GM23338 (cell line): ENCODE results near the gene SYMPK. TPM values are rescaled to one million over a fixed set of nuclear protein-coding genes. Genes with fewer than 3 reads are reported as not detected.
"Not testable (repeated sequence)": the region's sequence is repeated elsewhere in the genome, so short reads cannot be mapped to it uniquely, and the experiment has no call there.

Experiments
- ATAC-seq: fragments of 200-7000 bp; cut with Tn5 transposase; 3 replicates; pipeline ENCODE4 v1.9.1; 2020
- DNase-seq: peaks from one replicate; pipeline ENCODE4 v3.0.0-alpha.2; 2015; ENCODE audit warnings: low spot score
- H2AFZ ChIP-seq: fragments of 200-600 bp; sonication (generic); 2 replicates; pipeline ENCODE4 v1.8.0; 2016; ENCODE audit warnings: antibody characterized with exemption, mild to moderate bottlenecking, moderate library complexity
- H3F3A ChIP-seq: fragments of 200-600 bp; sonication (generic); replicated peaks from 2 replicates; pipeline ENCODE4 v1.8.0; 2017; ENCODE audit warnings: antibody characterized with exemption, mixed run types, low read depth
- H3K27ac ChIP-seq: fragments of 200-600 bp; sonication (generic); 2 replicates; pipeline ENCODE4 v1.6.1; 2016; ENCODE audit warnings: low read depth
- H3K27me3 ChIP-seq: fragments of 200-600 bp; sonication (generic); 2 replicates; pipeline ENCODE4 v1.8.0; 2016; ENCODE audit warnings: mild to moderate bottlenecking, mixed run types, moderate library complexity; ENCODE audit not compliant: insufficient read depth
- H3K36me3 ChIP-seq: fragments of 200-600 bp; sonication (generic); 2 replicates; pipeline ENCODE4 v1.8.0; 2016; ENCODE audit warnings: mild to moderate bottlenecking; ENCODE audit not compliant: insufficient read depth
- H3K4me1 ChIP-seq: fragments of 200-600 bp; sonication (generic); 2 replicates; pipeline ENCODE4 v1.8.0; 2016; ENCODE audit warnings: mild to moderate bottlenecking, moderate library complexity; ENCODE audit not compliant: insufficient read depth
- H3K4me2 ChIP-seq: fragments of 200-600 bp; sonication (generic); 2 replicates; pipeline ENCODE4 v1.7.1; 2017; ENCODE audit warnings: mixed run types
- H3K4me3 ChIP-seq: fragments of 200-600 bp; sonication (generic); 2 replicates; pipeline ENCODE4 v1.6.1; 2016; ENCODE audit warnings: mixed run types
- H3K79me2 ChIP-seq: fragments of 200-600 bp; sonication (generic); replicated peaks from 2 replicates; pipeline ENCODE4 v1.8.0; 2017; ENCODE audit warnings: mild to moderate bottlenecking; ENCODE audit not compliant: insufficient read depth
- H3K9me2 ChIP-seq: fragments of 200-600 bp; sonication (generic); 2 replicates; pipeline ENCODE4 v1.8.0; 2017; ENCODE audit not compliant: insufficient read depth
- H4K20me1 ChIP-seq: fragments of 200-600 bp; sonication (generic); replicated peaks from 2 replicates; pipeline ENCODE4 v1.8.0; 2017; ENCODE audit warnings: mild to moderate bottlenecking; ENCODE audit not compliant: insufficient read depth
- H3K27ac Mint-ChIP-seq: 2 replicates; pipeline ENCODE4 v1.8.0; 2020; ENCODE audit warnings: inconsistent platforms, mild to moderate bottlenecking, moderate library complexity, mixed read lengths
- H3K27me3 Mint-ChIP-seq: 3 replicates; pipeline ENCODE4 v1.8.0; 2022; ENCODE audit warnings: low read depth, mild to moderate bottlenecking, moderate library complexity, mixed read lengths, inconsistent platforms; ENCODE audit not compliant: insufficient read depth, poor library complexity
- H3K36me3 Mint-ChIP-seq: 3 replicates; pipeline ENCODE4 v1.8.0; 2021; ENCODE audit warnings: low read depth, mild to moderate bottlenecking, inconsistent platforms, moderate library complexity, mixed read lengths
- H3K4me1 Mint-ChIP-seq: 3 replicates; pipeline ENCODE4 v1.8.0; 2020; ENCODE audit warnings: mild to moderate bottlenecking, inconsistent platforms, mixed read lengths
- H3K4me3 Mint-ChIP-seq: 3 replicates; pipeline ENCODE4 v1.8.0; 2021; ENCODE audit warnings: moderate library complexity, mild to moderate bottlenecking, inconsistent platforms, mixed read lengths
- H3K9me3 Mint-ChIP-seq: 3 replicates; pipeline ENCODE4 v1.8.0; 2020; ENCODE audit warnings: moderate library complexity, mild to moderate bottlenecking, inconsistent platforms, mixed read lengths
- ETS1 ChIP-seq: IDR thresholded peaks from 2 replicates; pipeline ENCODE4 v1.6.1; 2016; ENCODE audit warnings: antibody characterized with exemption
- EZH2 ChIP-seq: fragments of 200-600 bp; sonication (generic); IDR thresholded peaks from one replicate; pipeline ENCODE4 v1.8.0; 2017; ENCODE audit warnings: antibody characterized with exemption, mild to moderate bottlenecking, low read depth; ENCODE audit not compliant: unreplicated experiment
- JUNB ChIP-seq: IDR thresholded peaks from one replicate; pipeline ENCODE4 v1.6.1; 2016; ENCODE audit warnings: antibody characterized with exemption; ENCODE audit not compliant: unreplicated experiment
- ZNF462 ChIP-seq: fragments of 250-450 bp; sonication (Bioruptor Pico); IDR thresholded peaks from 2 replicates; pipeline ENCODE4 v1.5.0; 2020; ENCODE audit warnings: mild to moderate bottlenecking, moderate library complexity
- polyA plus RNA-seq: library from polyadenylated mRNA; unstranded; fragments of >200 nt; fragmentation: Nextera tagmentation; extraction: Ambion mirVana; gene quantifications from 2 replicates; pipeline ENCODE4 v1.2.1, GENCODE V29; 2016
- total RNA-seq: library from RNA; depleted of rRNA; stranded (reverse); fragments of >200 nt; shearing (Covaris generic); gene quantifications from 2 replicates; pipeline ENCODE4 v1.2.3, GENCODE V29; 2014

The SYMPK gene
- total and polyA plus RNA-seq, 2 experiments from 2014 or later: 36.8 to 82.1 TPM

GRCh38 chr19:45897261-45897812 is 34.4 kb upstream of the SYMPK start:
- Histone ChIP-seq H2AFZ (no peak overlapping the region), H3K27me3 (peaks cover 23% of the 10 kb centered on the region), H3K4me2 (no peak overlapping the region), H3F3A (peaks cover 12% of the 10 kb centered on the region; the same call in 1 of the 2 replicates), H3K4me3 (no peak overlapping the region), H3K27ac (no peak overlapping the region), H3K36me3 (no peaks in the 10 kb centered on the region), H3K79me2 (no peaks in the 10 kb centered on the region), H3K9me2 (no peaks in the 10 kb centered on the region), H4K20me1 (no peaks in the 10 kb centered on the region; the same call in none of the 2 replicates), H3K4me1 (peaks cover 10% of the 10 kb centered on the region; the same call in 1 of the 2 replicates)
- DNase-seq: no peak
- no peak for TF ChIP-seq EZH2
- TF ChIP-seq JUNB: no peak
- no peak for TF ChIP-seq ETS1
- TF ChIP-seq ZNF462: no peak
- ATAC-seq: no peak
- no peak overlapping the region for H3K4me3 Mint-ChIP-seq
- peaks cover 11% of the 10 kb centered on the region for H3K4me1 Mint-ChIP-seq
- no peaks in the 10 kb centered on the region; the same call in 2 of the 3 replicates for H3K9me3 Mint-ChIP-seq
- H3K36me3 Mint-ChIP-seq: peaks cover 29% of the 10 kb centered on the region
- peaks cover 22% of the 10 kb centered on the region for H3K27me3 Mint-ChIP-seq
- H3K27ac Mint-ChIP-seq: no peak overlapping the region

GRCh38 chr19:45895983-45896599 is 33.1 kb upstream of the SYMPK start:
- not testable (repeated sequence) for ATAC-seq
- peaks cover 15% of the 10 kb centered on the region for H3K27me3 Mint-ChIP-seq

More at GRCh38 chr19:45895983-45896599, 33.1 kb upstream of the SYMPK start:
- H3K9me3 Mint-ChIP-seq, H3K36me3 ChIP-seq, H3K79me2 ChIP-seq, H4K20me1 ChIP-seq, H3K27ac Mint-ChIP-seq, DNase-seq, H3K4me1 ChIP-seq, H3K9me2 ChIP-seq, H3K27ac ChIP-seq, H2AFZ ChIP-seq, H3K4me3 ChIP-seq, H3K4me2 ChIP-seq, H3K4me3 Mint-ChIP-seq: not testable (repeated sequence)
- H3K4me1 Mint-ChIP-seq: peaks cover 11% of the 10 kb centered on the region
- peaks cover 29% of the 10 kb centered on the region for H3K36me3 Mint-ChIP-seq
- peaks cover 12% of the 10 kb centered on the region; the same call in 1 of the 2 replicates for H3F3A ChIP-seq
- H3K27me3 ChIP-seq: peaks cover 14% of the 10 kb centered on the region
